Stomach (tissue), 4 donors: ENCODE measurements around the gene SMCO2.

Experiments used
- POLR2AphosphoS5 ChIP-seq, 3 donors: sonication (generic); formaldehyde crosslinking; IDR thresholded peaks; one replicate each; pipeline ENCODE4 v1.6.1; 2016; ENCODE audit warnings: antibody characterized with exemption in 3 of 3
- TF ChIP-seq, protein P1 (sequence below), 7 experiments: fragments of 450-650 bp in 4 of 7; fragments of 200-600 bp in 3 of 7; sonication (generic) in 3 of 7; IDR thresholded peaks; one replicate each; pipeline ENCODE4 v1.5.1; 2016 to 2019; ENCODE audit warnings: antibody characterized with exemption in 7 of 7, control low read depth in 2 of 7, mild to moderate bottlenecking in 1 of 7

- TF ChIP-seq POLR2AphosphoS5 (IDR thresholded peaks at IDR 0.05), result no peak
- TF ChIP-seq, protein P1, sequence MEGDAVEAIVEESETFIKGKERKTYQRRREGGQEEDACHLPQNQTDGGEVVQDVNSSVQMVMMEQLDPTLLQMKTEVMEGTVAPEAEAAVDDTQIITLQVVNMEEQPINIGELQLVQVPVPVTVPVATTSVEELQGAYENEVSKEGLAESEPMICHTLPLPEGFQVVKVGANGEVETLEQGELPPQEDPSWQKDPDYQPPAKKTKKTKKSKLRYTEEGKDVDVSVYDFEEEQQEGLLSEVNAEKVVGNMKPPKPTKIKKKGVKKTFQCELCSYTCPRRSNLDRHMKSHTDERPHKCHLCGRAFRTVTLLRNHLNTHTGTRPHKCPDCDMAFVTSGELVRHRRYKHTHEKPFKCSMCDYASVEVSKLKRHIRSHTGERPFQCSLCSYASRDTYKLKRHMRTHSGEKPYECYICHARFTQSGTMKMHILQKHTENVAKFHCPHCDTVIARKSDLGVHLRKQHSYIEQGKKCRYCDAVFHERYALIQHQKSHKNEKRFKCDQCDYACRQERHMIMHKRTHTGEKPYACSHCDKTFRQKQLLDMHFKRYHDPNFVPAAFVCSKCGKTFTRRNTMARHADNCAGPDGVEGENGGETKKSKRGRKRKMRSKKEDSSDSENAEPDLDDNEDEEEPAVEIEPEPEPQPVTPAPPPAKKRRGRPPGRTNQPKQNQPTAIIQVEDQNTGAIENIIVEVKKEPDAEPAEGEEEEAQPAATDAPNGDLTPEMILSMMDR (IDR thresholded peaks at IDR 0.05), result no peak
Measured at GRCh38 chr12:27468241-27468640, 21.7 kb downstream of the SMCO2 start.
